ENCODE measurements around the gene C1S.

DNA sequence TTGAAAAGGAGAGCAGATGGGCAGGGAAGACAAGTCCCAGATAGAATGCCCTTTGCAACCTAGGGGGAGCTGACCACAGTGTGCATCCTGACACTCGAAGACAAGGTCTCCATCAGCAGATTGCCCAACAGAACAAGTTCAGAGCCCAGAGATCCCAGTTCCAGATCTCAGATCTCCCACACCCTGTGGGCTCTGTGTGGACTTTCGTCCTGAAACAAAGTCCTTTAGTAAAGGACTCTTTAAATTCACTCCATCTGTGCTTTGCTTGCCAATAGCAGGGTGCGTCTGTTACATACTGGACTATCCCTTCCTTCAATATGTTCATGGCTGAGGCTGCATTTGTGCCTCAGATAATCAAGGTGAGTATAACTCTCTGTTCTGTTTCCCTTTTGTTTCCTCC lies 57.2 kb downstream of the C1S start:
- TF ChIP-seq, protein P1, sequence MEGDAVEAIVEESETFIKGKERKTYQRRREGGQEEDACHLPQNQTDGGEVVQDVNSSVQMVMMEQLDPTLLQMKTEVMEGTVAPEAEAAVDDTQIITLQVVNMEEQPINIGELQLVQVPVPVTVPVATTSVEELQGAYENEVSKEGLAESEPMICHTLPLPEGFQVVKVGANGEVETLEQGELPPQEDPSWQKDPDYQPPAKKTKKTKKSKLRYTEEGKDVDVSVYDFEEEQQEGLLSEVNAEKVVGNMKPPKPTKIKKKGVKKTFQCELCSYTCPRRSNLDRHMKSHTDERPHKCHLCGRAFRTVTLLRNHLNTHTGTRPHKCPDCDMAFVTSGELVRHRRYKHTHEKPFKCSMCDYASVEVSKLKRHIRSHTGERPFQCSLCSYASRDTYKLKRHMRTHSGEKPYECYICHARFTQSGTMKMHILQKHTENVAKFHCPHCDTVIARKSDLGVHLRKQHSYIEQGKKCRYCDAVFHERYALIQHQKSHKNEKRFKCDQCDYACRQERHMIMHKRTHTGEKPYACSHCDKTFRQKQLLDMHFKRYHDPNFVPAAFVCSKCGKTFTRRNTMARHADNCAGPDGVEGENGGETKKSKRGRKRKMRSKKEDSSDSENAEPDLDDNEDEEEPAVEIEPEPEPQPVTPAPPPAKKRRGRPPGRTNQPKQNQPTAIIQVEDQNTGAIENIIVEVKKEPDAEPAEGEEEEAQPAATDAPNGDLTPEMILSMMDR (IDR thresholded peaks at IDR 0.05): no peak
- TF ChIP-seq POLR2A (IDR thresholded peaks at IDR 0.05): no peak

Data from stomach (tissue), 4 donors.